Dermis lymphatic vessel endothelial cell (primary cell): ENCODE measurements around the gene SPATA2. TPM values are rescaled to one million over a fixed set of nuclear protein-coding genes. Genes with fewer than 3 reads are reported as not detected.

Source experiments
- total RNA-seq: library from RNA; depleted of rRNA; stranded (reverse); fragments of >200 nt; gene quantifications from 2 replicates; pipeline ENCODE4 v1.2.1, GENCODE V29; 2014

The SPATA2 gene
- 0.76 and 0.95 TPM in 2 replicates for total RNA-seq

GRCh38 chr20:49915380-49916145 is at the start of gene SPATA2:
TSS of gene SPATA2 (minus strand) at chr20:49915529. CDS start at chr20:49908490, 7,039 bp downstream.

GRCh38 chr20:49936153-49937026 is 21.1 kb upstream of the SPATA2 start, which contains the start of gene RNF114:
TSS of gene RNF114 (plus strand) at chr20:49936397. CDS start at chr20:49936413, 16 bp downstream.

Other genes starting within 250 kb of the SPATA2 start
- 33.0 and 48.4 TPM in 2 replicates for gene B4GALT5, start 201.7 kb downstream of the SPATA2 start, total RNA-seq
- gene SLC9A8, start 102.7 kb downstream of the SPATA2 start, total RNA-seq: 6.3 and 8.6 TPM in 2 replicates
- gene RNF114, start 20.9 kb upstream of the SPATA2 start, total RNA-seq: 37.1 and 45.2 TPM in 2 replicates
- 2.0 TPM in 2 replicates for gene SNAI1, start 67.5 kb upstream of the SPATA2 start, total RNA-seq
- gene UBE2V1, start 197.6 kb upstream of the SPATA2 start, total RNA-seq: 29.0 and 42.9 TPM in 2 replicates
- 9.2 and 10.2 TPM in 2 replicates for gene PEDS1, start 238.2 kb upstream of the SPATA2 start, total RNA-seq